Liver (tissue), 9 donors: ENCODE data around the gene NUDT15. TPM values are rescaled to one million over a fixed set of nuclear protein-coding genes. Genes with fewer than 3 reads are reported as not detected.

Experiments used
- DNase-seq: peaks from one replicate; pipeline ENCODE4 v3.0.0-alpha.2; 2017; ENCODE audit warnings: low spot score
- H3K27ac ChIP-seq, 2 donors: one replicate each; pipeline ENCODE4 v1.7.0; 2013; ENCODE audit warnings: inconsistent platforms in 2 of 2, low read length in 2 of 2, control low read depth in 1 of 2, low read depth in 1 of 2, mild to moderate bottlenecking in 1 of 2
- H3K27me3 ChIP-seq, 4 donors: one replicate each; pipeline versions ENCODE4 v1.6.1 to v1.7.0; 2013; ENCODE audit warnings: low read length in 3 of 4, inconsistent platforms in 1 of 4, mild to moderate bottlenecking in 1 of 4, moderate library complexity in 1 of 4; ENCODE audit not compliant: control insufficient read depth in 4 of 4, insufficient read depth in 4 of 4
- H3K36me3 ChIP-seq, 4 donors: one replicate each; pipeline versions ENCODE4 v1.6.1 to v1.7.0; 2013; ENCODE audit warnings: low read length in 3 of 4, mild to moderate bottlenecking in 3 of 4, low read depth in 1 of 4, moderate library complexity in 1 of 4; ENCODE audit not compliant: control insufficient read depth in 4 of 4, insufficient read depth in 3 of 4
- H3K4me1 ChIP-seq, 4 donors: one replicate each; pipeline versions ENCODE4 v1.6.1 to v1.7.0; 2013; ENCODE audit warnings: low read length in 3 of 4, mild to moderate bottlenecking in 3 of 4, moderate library complexity in 1 of 4; ENCODE audit not compliant: control insufficient read depth in 4 of 4, insufficient read depth in 4 of 4
- H3K4me3 ChIP-seq, 3 donors: one replicate each; pipeline versions ENCODE4 v1.6.1 to v1.7.0; 2013; ENCODE audit warnings: low read length in 3 of 3, control low read depth in 1 of 3, low read depth in 1 of 3, mild to moderate bottlenecking in 1 of 3
- H3K9ac ChIP-seq, 2 donors: one replicate each; pipeline ENCODE4 v1.7.0; 2013; ENCODE audit warnings: low read length in 2 of 2, mild to moderate bottlenecking in 2 of 2, moderate library complexity in 2 of 2, control low read depth in 1 of 2, low read depth in 1 of 2
- H3K9me3 ChIP-seq, 4 donors: one replicate each; pipeline versions ENCODE4 v1.6.1 to v1.7.0; 2013; ENCODE audit warnings: low read length in 3 of 4; ENCODE audit not compliant: control insufficient read depth in 4 of 4
- ATF3 ChIP-seq: IDR thresholded peaks from 2 replicates; pipeline ENCODE4 v1.6.1; 2016; ENCODE audit warnings: antibody characterized with exemption
- EGR1 ChIP-seq, 2 donors: IDR thresholded peaks; 2 replicates each; pipeline ENCODE4 v1.6.1; 2016 to 2018; ENCODE audit warnings: antibody characterized with exemption in 2 of 2, low read depth in 2 of 2
- FOXA1 ChIP-seq: IDR thresholded peaks from 2 replicates; pipeline ENCODE4 v1.6.1; 2016; ENCODE audit warnings: antibody characterized with exemption
- FOXA2 ChIP-seq: IDR thresholded peaks from 2 replicates; pipeline ENCODE4 v1.6.1; 2016; ENCODE audit warnings: antibody characterized with exemption
- GABPA ChIP-seq, 2 donors: IDR thresholded peaks in 1 of 2; conservative IDR thresholded peaks in 1 of 2; 2 replicates each; pipeline ENCODE4 v1.6.1; 2016; ENCODE audit warnings: antibody characterized with exemption in 2 of 2, mild to moderate bottlenecking in 1 of 2, moderate library complexity in 1 of 2
- HNF4A ChIP-seq, 2 donors: conservative IDR thresholded peaks; 2 replicates each; pipeline ENCODE4 v1.6.1; 2016; ENCODE audit warnings: antibody characterized with exemption in 2 of 2, mild to moderate bottlenecking in 2 of 2
- HNF4G ChIP-seq: IDR thresholded peaks from 2 replicates; pipeline ENCODE4 v1.6.1; 2016; ENCODE audit warnings: antibody characterized with exemption
- JUND ChIP-seq, 2 donors: IDR thresholded peaks; 2 replicates each; pipeline ENCODE4 v1.6.1; 2016; ENCODE audit warnings: antibody characterized with exemption in 2 of 2
- NR2F2 ChIP-seq: IDR thresholded peaks from 2 replicates; pipeline ENCODE4 v1.6.1; 2016; ENCODE audit warnings: antibody characterized with exemption
- RAD21 ChIP-seq, 2 donors: IDR thresholded peaks; 2 replicates each; pipeline ENCODE4 v1.6.1; 2016; ENCODE audit warnings: antibody characterized with exemption in 2 of 2, mild to moderate bottlenecking in 2 of 2
- RXRA ChIP-seq, 2 donors: IDR thresholded peaks; 2 replicates each; pipeline ENCODE4 v1.6.1; 2017 to 2018; ENCODE audit warnings: antibody characterized with exemption in 2 of 2, mild to moderate bottlenecking in 1 of 2
- SP1 ChIP-seq: IDR thresholded peaks from 2 replicates; pipeline ENCODE4 v1.6.1; 2018; ENCODE audit warnings: antibody characterized with exemption, mild to moderate bottlenecking
- TAF1 ChIP-seq: conservative IDR thresholded peaks from 2 replicates; pipeline ENCODE4 v1.6.1; 2016; ENCODE audit warnings: antibody characterized with exemption, mild to moderate bottlenecking
- YY1 ChIP-seq: IDR thresholded peaks from 2 replicates; pipeline ENCODE4 v1.6.1; 2016; ENCODE audit warnings: antibody characterized with exemption, mild to moderate bottlenecking
- WGBS: extraction: QIAGEN DNeasy Blood & Tissue Kit; methylation state at CpG from one replicate; pipeline ENCODE4 v1.1.7; 2013; 5-methylcytosine and 5-hydroxymethylcytosine counted together
- polyA plus RNA-seq, 2 donors: library from polyadenylated mRNA; stranded (reverse) in 1 of 2; unstranded in 1 of 2; fragments of 200-250 nt in 1 of 2; fragments of >200 nt in 1 of 2; fragmentation: Nextera tagmentation in 1 of 2; extraction: Ambion mirVana in 1 of 2; gene quantifications; one replicate each; pipeline versions ENCODE4 v1.2.1 to v1.2.3, GENCODE V29; 2013 to 2015
- total RNA-seq, 2 donors: library from RNA; depleted of rRNA; stranded (reverse); fragments of >200 nt; gene quantifications; one replicate each; pipeline ENCODE4 v1.2.3, GENCODE V29; 2014
- TF ChIP-seq, protein P1 (sequence below): IDR thresholded peaks from 2 replicates; pipeline ENCODE4 v1.6.1; 2016; ENCODE audit warnings: antibody characterized with exemption
- TF ChIP-seq, protein P2 (sequence below): fragments of 150-350 bp; IDR thresholded peaks from 2 replicates; pipeline ENCODE4 v1.5.1; 2017; ENCODE audit warnings: improper control_type of control experiment, low read depth, low read length; ENCODE audit not compliant: missing input control
- TF ChIP-seq, protein P3 (sequence below): IDR thresholded peaks from 2 replicates; pipeline ENCODE4 v1.6.1; 2016; ENCODE audit warnings: antibody characterized with exemption, mild to moderate bottlenecking
- TF ChIP-seq, protein P4 (sequence below): IDR thresholded peaks from 2 replicates; pipeline ENCODE4 v1.6.1; 2016; ENCODE audit warnings: antibody characterized with exemption
- donor health status: healthy.
- donor health status: healthy.
- donor health status: healthy.
- donor health status: healthy.
- donor health status: healthy.

Gene NUDT15
- total and polyA plus RNA-seq, 4 donors, result 6.0 to 7.7 (median 6.9) TPM

GRCh38 chr13:48072787-48073186 is 35.3 kb downstream of the NUDT15 start (continued):
- no peak for TF ChIP-seq YY1

GRCh38 chr13:48074006-48074405 is 36.5 kb downstream of the NUDT15 start:
- H3K36me3 ChIP-seq, result peaks cover 10 to 88% (median 75%) of the 10 kb centered on the region in 4 donors

More at GRCh38 chr13:48074006-48074405, 36.5 kb downstream of the NUDT15 start:
- H3K27me3 ChIP-seq, result no peaks in the 10 kb centered on the region
- TF ChIP-seq, protein P1, sequence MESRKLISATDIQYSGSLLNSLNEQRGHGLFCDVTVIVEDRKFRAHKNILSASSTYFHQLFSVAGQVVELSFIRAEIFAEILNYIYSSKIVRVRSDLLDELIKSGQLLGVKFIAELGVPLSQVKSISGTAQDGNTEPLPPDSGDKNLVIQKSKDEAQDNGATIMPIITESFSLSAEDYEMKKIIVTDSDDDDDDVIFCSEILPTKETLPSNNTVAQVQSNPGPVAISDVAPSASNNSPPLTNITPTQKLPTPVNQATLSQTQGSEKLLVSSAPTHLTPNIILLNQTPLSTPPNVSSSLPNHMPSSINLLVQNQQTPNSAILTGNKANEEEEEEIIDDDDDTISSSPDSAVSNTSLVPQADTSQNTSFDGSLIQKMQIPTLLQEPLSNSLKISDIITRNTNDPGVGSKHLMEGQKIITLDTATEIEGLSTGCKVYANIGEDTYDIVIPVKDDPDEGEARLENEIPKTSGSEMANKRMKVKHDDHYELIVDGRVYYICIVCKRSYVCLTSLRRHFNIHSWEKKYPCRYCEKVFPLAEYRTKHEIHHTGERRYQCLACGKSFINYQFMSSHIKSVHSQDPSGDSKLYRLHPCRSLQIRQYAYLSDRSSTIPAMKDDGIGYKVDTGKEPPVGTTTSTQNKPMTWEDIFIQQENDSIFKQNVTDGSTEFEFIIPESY, result no peak
- TF ChIP-seq YY1, result no peak
- TF ChIP-seq GABPA (IDR thresholded peaks at IDR 0.05 in 1 of 2, conservative IDR thresholded peaks at IDR 0.05 in 1 of 2), result no peak
- TF ChIP-seq, protein P2, sequence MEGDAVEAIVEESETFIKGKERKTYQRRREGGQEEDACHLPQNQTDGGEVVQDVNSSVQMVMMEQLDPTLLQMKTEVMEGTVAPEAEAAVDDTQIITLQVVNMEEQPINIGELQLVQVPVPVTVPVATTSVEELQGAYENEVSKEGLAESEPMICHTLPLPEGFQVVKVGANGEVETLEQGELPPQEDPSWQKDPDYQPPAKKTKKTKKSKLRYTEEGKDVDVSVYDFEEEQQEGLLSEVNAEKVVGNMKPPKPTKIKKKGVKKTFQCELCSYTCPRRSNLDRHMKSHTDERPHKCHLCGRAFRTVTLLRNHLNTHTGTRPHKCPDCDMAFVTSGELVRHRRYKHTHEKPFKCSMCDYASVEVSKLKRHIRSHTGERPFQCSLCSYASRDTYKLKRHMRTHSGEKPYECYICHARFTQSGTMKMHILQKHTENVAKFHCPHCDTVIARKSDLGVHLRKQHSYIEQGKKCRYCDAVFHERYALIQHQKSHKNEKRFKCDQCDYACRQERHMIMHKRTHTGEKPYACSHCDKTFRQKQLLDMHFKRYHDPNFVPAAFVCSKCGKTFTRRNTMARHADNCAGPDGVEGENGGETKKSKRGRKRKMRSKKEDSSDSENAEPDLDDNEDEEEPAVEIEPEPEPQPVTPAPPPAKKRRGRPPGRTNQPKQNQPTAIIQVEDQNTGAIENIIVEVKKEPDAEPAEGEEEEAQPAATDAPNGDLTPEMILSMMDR, result no peak
- TF ChIP-seq, protein P3, sequence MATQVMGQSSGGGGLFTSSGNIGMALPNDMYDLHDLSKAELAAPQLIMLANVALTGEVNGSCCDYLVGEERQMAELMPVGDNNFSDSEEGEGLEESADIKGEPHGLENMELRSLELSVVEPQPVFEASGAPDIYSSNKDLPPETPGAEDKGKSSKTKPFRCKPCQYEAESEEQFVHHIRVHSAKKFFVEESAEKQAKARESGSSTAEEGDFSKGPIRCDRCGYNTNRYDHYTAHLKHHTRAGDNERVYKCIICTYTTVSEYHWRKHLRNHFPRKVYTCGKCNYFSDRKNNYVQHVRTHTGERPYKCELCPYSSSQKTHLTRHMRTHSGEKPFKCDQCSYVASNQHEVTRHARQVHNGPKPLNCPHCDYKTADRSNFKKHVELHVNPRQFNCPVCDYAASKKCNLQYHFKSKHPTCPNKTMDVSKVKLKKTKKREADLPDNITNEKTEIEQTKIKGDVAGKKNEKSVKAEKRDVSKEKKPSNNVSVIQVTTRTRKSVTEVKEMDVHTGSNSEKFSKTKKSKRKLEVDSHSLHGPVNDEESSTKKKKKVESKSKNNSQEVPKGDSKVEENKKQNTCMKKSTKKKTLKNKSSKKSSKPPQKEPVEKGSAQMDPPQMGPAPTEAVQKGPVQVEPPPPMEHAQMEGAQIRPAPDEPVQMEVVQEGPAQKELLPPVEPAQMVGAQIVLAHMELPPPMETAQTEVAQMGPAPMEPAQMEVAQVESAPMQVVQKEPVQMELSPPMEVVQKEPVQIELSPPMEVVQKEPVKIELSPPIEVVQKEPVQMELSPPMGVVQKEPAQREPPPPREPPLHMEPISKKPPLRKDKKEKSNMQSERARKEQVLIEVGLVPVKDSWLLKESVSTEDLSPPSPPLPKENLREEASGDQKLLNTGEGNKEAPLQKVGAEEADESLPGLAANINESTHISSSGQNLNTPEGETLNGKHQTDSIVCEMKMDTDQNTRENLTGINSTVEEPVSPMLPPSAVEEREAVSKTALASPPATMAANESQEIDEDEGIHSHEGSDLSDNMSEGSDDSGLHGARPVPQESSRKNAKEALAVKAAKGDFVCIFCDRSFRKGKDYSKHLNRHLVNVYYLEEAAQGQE, result no peak
- TF ChIP-seq, protein P4, sequence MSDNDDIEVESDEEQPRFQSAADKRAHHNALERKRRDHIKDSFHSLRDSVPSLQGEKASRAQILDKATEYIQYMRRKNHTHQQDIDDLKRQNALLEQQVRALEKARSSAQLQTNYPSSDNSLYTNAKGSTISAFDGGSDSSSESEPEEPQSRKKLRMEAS, result no peak
- TF ChIP-seq FOXA2, result no peak
- TF ChIP-seq RAD21 (IDR thresholded peaks at IDR 0.05), result no peak
- TF ChIP-seq JUND (IDR thresholded peaks at IDR 0.05), result no peak
- TF ChIP-seq TAF1, result no peak
- no peak for TF ChIP-seq RXRA (IDR thresholded peaks at IDR 0.05)
- no peak for TF ChIP-seq SP1
- TF ChIP-seq EGR1 (IDR thresholded peaks at IDR 0.05; ENCODE audit: low read depth in 2 of 2), result no peak
- TF ChIP-seq NR2F2, result no peak
- no peak for TF ChIP-seq HNF4A (conservative IDR thresholded peaks at IDR 0.05)
- no peak for TF ChIP-seq FOXA1
- no peak for TF ChIP-seq HNF4G
- TF ChIP-seq ATF3, result no peak
- H3K4me1 ChIP-seq, result no peaks in the 10 kb centered on the region
- 84% methylated on average over 2 of the region's 2 CpGs for WGBS
- H3K4me3 ChIP-seq, result no peak overlapping the region
- no peak overlapping the region for H3K27ac ChIP-seq
- H3K9ac ChIP-seq, result no peak overlapping the region
- no peak for DNase-seq
- H3K9me3 ChIP-seq, result peaks cover 13 to 29% (median 24%) of the 10 kb centered on the region in 4 donors
